HepG2 (cell line): ENCODE results near the gene CAMK2G. TPM values are rescaled to one million over a fixed set of nuclear protein-coding genes. Genes with fewer than 3 reads are reported as not detected.

Experiments
- FOXC1 ChIP-seq: sonication (generic); formaldehyde crosslinking; IDR thresholded peaks from 2 replicates; pipeline ENCODE4 v1.8.0; 2022; ENCODE audit warnings: mild to moderate bottlenecking, missing genetic modification reagents, borderline replicate concordance
- KLF13 ChIP-seq: sonication (generic); formaldehyde crosslinking; IDR thresholded peaks from 2 replicates; pipeline ENCODE4 v1.4.0; 2020; ENCODE audit warnings: mild to moderate bottlenecking, missing genetic modification reagents
- MYC ChIP-seq: sonication (generic); formaldehyde crosslinking; IDR thresholded peaks from 2 replicates; pipeline ENCODE4 v1.9.0; 2021; ENCODE audit warnings: missing genetic modification reagents, borderline replicate concordance
- NFKB2 ChIP-seq: sonication (generic); formaldehyde crosslinking; IDR thresholded peaks from 2 replicates; pipeline ENCODE4 v1.4.0; 2020; ENCODE audit warnings: missing genetic modification reagents, borderline replicate concordance
- NONO ChIP-seq, 2 experiments: fragments of 450-650 bp in 1 of 2; sonication (generic) in 1 of 2; formaldehyde crosslinking in 1 of 2; IDR thresholded peaks in 1 of 2; conservative IDR thresholded peaks in 1 of 2; 2 replicates each; pipeline versions ENCODE4 v1.6.1 to v1.8.0; 2017 to 2022; ENCODE audit warnings: mild to moderate bottlenecking in 1 of 2, missing genetic modification reagents in 1 of 2, moderate library complexity in 1 of 2
- PHF20 ChIP-seq: sonication (generic); formaldehyde crosslinking; IDR thresholded peaks from 2 replicates; pipeline ENCODE4 v1.5.0; 2020; ENCODE audit warnings: mild to moderate bottlenecking, missing genetic modification reagents
- PLRG1 ChIP-seq: fragments of 450-650 bp; conservative IDR thresholded peaks from 2 replicates; pipeline ENCODE4 v1.6.1; 2016
- POLR2A ChIP-seq, 2 experiments: IDR thresholded peaks; 2 replicates each; pipeline ENCODE4 v1.6.1; 2011; ENCODE audit warnings: low read depth in 2 of 2, low read length in 2 of 2, mild to moderate bottlenecking in 1 of 2, moderate library complexity in 1 of 2; ENCODE audit not compliant: insufficient read depth in 1 of 2
- SOX6 ChIP-seq, 2 experiments: fragments of 450-650 bp in 1 of 2; sonication (generic) in 1 of 2; formaldehyde crosslinking in 1 of 2; IDR thresholded peaks; 2 replicates each; pipeline versions ENCODE4 v1.4.0 to v1.6.1; 2017 to 2020; ENCODE audit warnings: antibody characterized with exemption in 1 of 2, mild to moderate bottlenecking in 1 of 2, missing genetic modification reagents in 1 of 2
- SRY ChIP-seq: sonication (generic); formaldehyde crosslinking; IDR thresholded peaks from 2 replicates; pipeline ENCODE4 v1.8.0; 2022; ENCODE audit warnings: mild to moderate bottlenecking, missing genetic modification reagents
- TGIF2 ChIP-seq: IDR thresholded peaks from 2 replicates; pipeline ENCODE4 v1.6.1; 2016; ENCODE audit warnings: control low read depth, missing compliant biosample characterization
- ZBTB20 ChIP-seq: sonication (generic); formaldehyde crosslinking; IDR thresholded peaks from 2 replicates; pipeline ENCODE4 v1.8.1; 2023; ENCODE audit warnings: missing genetic modification reagents, low read depth, mild to moderate bottlenecking, borderline replicate concordance
- ZKSCAN8 ChIP-seq: IDR thresholded peaks from 2 replicates; pipeline ENCODE4 v1.6.1; 2016; ENCODE audit warnings: borderline replicate concordance, missing genetic modification reagents, missing compliant biosample characterization
- ZNF563 ChIP-seq: sonication (generic); formaldehyde crosslinking; IDR thresholded peaks from 2 replicates; pipeline ENCODE4 v1.8.0; 2022; ENCODE audit warnings: mild to moderate bottlenecking, moderate library complexity, missing genetic modification reagents
- polyA plus RNA-seq, 8 experiments: library from polyadenylated mRNA; depleted of rRNA in 3 of 8; stranded (reverse) in 7 of 8; unstranded in 1 of 8; fragments of >200 nt; fragmentation: Illumina TruSeq in 4 of 8; extraction: Trizol in 4 of 8; gene quantifications; 2 replicates each; pipeline versions ENCODE4 v1.2.1 to v1.2.3, GENCODE V29; 2011 to 2016; ENCODE audit warnings: low read depth in 4 of 8, missing spikeins in 1 of 8, mixed read lengths in 1 of 8; ENCODE audit not compliant: insufficient read depth in 1 of 8
- total RNA-seq, 5 experiments: library from RNA; depleted of rRNA; stranded (reverse); fragments of >200 nt; fragmentation: Illumina TruSeq; extraction: Trizol; gene quantifications; 2 replicates each; pipeline ENCODE4 v1.2.3, GENCODE V29; 2016; ENCODE audit warnings: low read depth in 1 of 5
- TF ChIP-seq, protein P1 (sequence below): sonication (generic); formaldehyde crosslinking; IDR thresholded peaks from 2 replicates; pipeline ENCODE4 v1.5.1; 2020; ENCODE audit warnings: missing genetic modification reagents, mild to moderate bottlenecking, borderline replicate concordance
- TF ChIP-seq, protein P2 (sequence below): sonication (generic); formaldehyde crosslinking; IDR thresholded peaks from 2 replicates; pipeline ENCODE4 v1.5.0; 2020; ENCODE audit warnings: missing genetic modification reagents
- TF ChIP-seq, protein P3 (sequence below): sonication (generic); formaldehyde crosslinking; IDR thresholded peaks from 2 replicates; pipeline ENCODE4 v1.4.0; 2020; ENCODE audit warnings: missing genetic modification reagents
- TF ChIP-seq, protein P4 (sequence below): IDR thresholded peaks from 2 replicates; pipeline ENCODE4 v1.6.1; 2016

The CAMK2G gene
- total and polyA plus RNA-seq, 2 of the 13 experiments (the other 11 are each of a cell fraction or from before 2014, with no cell fraction given): 15.9 to 18.8 TPM

DNA sequence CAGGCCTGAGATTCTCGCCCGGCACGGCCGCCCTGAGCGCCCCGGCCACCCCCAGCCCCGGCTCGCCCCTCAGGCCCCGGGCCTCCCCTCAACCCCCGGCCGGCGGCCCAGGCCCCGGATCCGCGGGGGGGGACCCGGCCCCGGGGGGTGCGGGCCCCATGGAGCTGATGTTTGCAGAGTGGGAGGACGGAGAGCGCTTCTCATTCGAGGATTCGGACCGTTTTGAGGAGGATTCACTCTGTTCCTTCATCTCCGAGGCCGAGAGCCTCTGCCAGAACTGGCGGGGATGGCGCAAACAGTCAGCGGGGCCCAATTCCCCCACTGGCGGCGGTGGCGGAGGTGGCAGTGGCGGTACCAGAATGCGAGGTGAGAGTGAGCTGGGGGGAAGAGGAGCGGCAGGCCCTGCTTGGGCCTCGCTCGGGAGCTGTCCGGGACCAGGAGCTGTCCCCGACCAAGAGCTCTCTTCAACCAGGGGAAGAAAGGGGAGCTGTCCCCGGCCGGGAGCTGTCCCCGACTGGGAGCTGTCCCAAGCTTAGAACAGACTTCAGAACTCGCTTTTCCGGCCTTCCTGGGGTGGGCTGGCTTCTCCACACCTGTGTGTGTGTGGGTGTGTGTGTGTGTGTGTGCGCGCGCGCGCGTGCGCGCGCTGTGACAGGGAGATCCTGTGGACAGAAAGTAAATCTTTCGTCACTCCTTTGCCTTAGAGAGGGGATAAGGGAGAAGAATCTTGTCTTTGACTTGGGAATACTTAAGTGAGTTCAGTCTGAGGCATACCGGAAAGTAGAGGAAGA lies 88.4 kb downstream of the CAMK2G start (continued):
- TF ChIP-seq, protein P1, sequence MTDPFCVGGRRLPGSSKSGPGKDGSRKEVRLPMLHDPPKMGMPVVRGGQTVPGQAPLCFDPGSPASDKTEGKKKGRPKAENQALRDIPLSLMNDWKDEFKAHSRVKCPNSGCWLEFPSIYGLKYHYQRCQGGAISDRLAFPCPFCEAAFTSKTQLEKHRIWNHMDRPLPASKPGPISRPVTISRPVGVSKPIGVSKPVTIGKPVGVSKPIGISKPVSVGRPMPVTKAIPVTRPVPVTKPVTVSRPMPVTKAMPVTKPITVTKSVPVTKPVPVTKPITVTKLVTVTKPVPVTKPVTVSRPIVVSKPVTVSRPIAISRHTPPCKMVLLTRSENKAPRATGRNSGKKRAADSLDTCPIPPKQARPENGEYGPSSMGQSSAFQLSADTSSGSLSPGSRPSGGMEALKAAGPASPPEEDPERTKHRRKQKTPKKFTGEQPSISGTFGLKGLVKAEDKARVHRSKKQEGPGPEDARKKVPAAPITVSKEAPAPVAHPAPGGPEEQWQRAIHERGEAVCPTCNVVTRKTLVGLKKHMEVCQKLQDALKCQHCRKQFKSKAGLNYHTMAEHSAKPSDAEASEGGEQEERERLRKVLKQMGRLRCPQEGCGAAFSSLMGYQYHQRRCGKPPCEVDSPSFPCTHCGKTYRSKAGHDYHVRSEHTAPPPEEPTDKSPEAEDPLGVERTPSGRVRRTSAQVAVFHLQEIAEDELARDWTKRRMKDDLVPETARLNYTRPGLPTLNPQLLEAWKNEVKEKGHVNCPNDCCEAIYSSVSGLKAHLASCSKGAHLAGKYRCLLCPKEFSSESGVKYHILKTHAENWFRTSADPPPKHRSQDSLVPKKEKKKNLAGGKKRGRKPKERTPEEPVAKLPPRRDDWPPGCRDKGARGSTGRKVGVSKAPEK: no peak
- TF ChIP-seq FOXC1 (CRISPR knock-in tag) (peak; percentile 44; the same call in 1 of the 2 replicates), NONO (IDR thresholded peaks at IDR 0.05) (no peak), NONO (CRISPR knock-in tag; conservative IDR thresholded peaks at IDR 0.05) (no peak), PHF20 (CRISPR knock-in tag) (no peak), PLRG1 (no peak), MYC (peak; percentile 41; the same call in 1 of the 2 replicates), SRY (CRISPR knock-in tag) (peak; percentile 59; the same call in 1 of the 2 replicates), TGIF2 (CRISPR knock-in tag) (no peak), SOX6 (IDR thresholded peaks at IDR 0.05) (no peak), SOX6 (CRISPR knock-in tag; IDR thresholded peaks at IDR 0.05) (no peak), ZNF563 (CRISPR knock-in tag) (peak; percentile 39; the same call in 1 of the 2 replicates), ZBTB20 (CRISPR knock-in tag) (0 out of 2 replicates have a peak, but pooled peaks have one; percentile 20), ZKSCAN8 (CRISPR knock-in tag) (no peak), POLR2A (IDR thresholded peaks at IDR 0.05; ENCODE audit: insufficient read depth in 1 of 2, low read depth in 2 of 2, low read length in 2 of 2) (0 out of 4 replicates have a peak, but pooled peaks of 1 of the 2 experiments have one; percentile 8), KLF13 (no peak), NFKB2 (CRISPR knock-in tag) (no peak)
- TF ChIP-seq, protein P2, sequence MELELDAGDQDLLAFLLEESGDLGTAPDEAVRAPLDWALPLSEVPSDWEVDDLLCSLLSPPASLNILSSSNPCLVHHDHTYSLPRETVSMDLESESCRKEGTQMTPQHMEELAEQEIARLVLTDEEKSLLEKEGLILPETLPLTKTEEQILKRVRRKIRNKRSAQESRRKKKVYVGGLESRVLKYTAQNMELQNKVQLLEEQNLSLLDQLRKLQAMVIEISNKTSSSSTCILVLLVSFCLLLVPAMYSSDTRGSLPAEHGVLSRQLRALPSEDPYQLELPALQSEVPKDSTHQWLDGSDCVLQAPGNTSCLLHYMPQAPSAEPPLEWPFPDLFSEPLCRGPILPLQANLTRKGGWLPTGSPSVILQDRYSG (CRISPR knock-in tag): no peak
- TF ChIP-seq, protein P3, sequence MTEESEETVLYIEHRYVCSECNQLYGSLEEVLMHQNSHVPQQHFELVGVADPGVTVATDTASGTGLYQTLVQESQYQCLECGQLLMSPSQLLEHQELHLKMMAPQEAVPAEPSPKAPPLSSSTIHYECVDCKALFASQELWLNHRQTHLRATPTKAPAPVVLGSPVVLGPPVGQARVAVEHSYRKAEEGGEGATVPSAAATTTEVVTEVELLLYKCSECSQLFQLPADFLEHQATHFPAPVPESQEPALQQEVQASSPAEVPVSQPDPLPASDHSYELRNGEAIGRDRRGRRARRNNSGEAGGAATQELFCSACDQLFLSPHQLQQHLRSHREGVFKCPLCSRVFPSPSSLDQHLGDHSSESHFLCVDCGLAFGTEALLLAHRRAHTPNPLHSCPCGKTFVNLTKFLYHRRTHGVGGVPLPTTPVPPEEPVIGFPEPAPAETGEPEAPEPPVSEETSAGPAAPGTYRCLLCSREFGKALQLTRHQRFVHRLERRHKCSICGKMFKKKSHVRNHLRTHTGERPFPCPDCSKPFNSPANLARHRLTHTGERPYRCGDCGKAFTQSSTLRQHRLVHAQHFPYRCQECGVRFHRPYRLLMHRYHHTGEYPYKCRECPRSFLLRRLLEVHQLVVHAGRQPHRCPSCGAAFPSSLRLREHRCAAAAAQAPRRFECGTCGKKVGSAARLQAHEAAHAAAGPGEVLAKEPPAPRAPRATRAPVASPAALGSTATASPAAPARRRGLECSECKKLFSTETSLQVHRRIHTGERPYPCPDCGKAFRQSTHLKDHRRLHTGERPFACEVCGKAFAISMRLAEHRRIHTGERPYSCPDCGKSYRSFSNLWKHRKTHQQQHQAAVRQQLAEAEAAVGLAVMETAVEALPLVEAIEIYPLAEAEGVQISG (CRISPR knock-in tag): 0 out of 2 replicates have a peak, but pooled peaks have one; percentile 27
- TF ChIP-seq, protein P4, sequence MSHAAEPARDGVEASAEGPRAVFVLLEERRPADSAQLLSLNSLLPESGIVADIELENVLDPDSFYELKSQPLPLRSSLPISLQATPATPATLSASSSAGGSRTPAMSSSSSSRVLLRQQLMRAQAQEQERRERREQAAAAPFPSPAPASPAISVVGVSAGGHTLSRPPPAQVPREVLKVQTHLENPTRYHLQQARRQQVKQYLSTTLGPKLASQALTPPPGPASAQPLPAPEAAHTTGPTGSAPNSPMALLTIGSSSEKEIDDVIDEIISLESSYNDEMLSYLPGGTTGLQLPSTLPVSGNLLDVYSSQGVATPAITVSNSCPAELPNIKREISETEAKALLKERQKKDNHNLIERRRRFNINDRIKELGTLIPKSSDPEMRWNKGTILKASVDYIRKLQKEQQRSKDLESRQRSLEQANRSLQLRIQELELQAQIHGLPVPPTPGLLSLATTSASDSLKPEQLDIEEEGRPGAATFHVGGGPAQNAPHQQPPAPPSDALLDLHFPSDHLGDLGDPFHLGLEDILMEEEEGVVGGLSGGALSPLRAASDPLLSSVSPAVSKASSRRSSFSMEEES (CRISPR knock-in tag): no peak
